Spleen (tissue), 7 donors: ENCODE data around the gene HSPB8.

Experiments used
- CTCF ChIP-seq, 11 experiments: fragments of 200-600 bp in 7 of 11; fragments of 450-650 bp in 4 of 11; sonication (generic) in 4 of 11; IDR thresholded peaks in 8 of 11; conservative IDR thresholded peaks in 3 of 11; 1 replicate in 7 of 11; 2 replicates in 4 of 11; pipeline versions ENCODE4 v1.4.0 to v1.8.0; 2016 to 2021; ENCODE audit warnings: antibody characterized with exemption in 11 of 11, inconsistent platforms in 4 of 11, mild to moderate bottlenecking in 1 of 11
- POLR2A ChIP-seq, 3 donors: fragments of 450-650 bp; IDR thresholded peaks; one replicate each; pipeline ENCODE4 v1.5.1; 2017; ENCODE audit warnings: antibody characterized with exemption in 3 of 3, mild to moderate bottlenecking in 1 of 3
- donor health status: DM: no; HTN: no; CAD: no; lungs with moderate emphysema.
- donor health status: DM: no; HTN: no; CAD: no.
- donor health status: DM: no; HTN: no; CAD: no.

DNA sequence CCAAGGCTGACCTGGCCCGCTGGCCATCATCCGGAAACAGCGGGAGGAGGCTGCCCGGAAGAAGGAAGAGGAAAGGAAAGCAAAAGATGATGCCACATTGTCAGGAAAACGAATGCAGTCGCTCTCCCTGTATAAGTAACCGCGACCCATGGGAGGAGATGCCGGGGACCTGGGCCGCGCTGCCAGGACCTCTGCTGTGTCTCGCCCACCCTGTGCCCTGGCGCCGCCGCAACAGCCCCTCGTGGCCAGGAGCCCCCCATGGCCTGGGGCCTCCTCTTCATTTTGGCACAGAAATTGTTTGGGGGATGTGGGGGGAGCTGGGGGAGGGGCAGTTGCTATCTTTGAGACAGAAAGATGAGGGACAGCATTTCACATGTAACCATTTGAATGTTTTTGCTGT, 16.5 kb downstream of the HSPB8 start:
- TF ChIP-seq POLR2A (IDR thresholded peaks at IDR 0.05) (no peak), CTCF (IDR thresholded peaks at IDR 0.05 in 8 of 11, conservative IDR thresholded peaks at IDR 0.05 in 3 of 11) (no peak)
